HG03066 (cell line): ENCODE measurements around the gene PPP2R5C.
A peak's percentile ranks its signal among the peaks of the same experiment; 100 is the strongest.
"Not testable (repeated sequence)": the region's sequence is repeated elsewhere in the genome, so short reads cannot be mapped to it uniquely, and the experiment has no call there.

Experiments
- ATAC-seq: cut with Tn5 transposase; IDR thresholded peaks from one replicate; pipeline ENCODE4 v1.9.1; 2021; ENCODE audit warnings: low read depth; ENCODE audit not compliant: unreplicated experiment

The PPP2R5C gene

DNA sequence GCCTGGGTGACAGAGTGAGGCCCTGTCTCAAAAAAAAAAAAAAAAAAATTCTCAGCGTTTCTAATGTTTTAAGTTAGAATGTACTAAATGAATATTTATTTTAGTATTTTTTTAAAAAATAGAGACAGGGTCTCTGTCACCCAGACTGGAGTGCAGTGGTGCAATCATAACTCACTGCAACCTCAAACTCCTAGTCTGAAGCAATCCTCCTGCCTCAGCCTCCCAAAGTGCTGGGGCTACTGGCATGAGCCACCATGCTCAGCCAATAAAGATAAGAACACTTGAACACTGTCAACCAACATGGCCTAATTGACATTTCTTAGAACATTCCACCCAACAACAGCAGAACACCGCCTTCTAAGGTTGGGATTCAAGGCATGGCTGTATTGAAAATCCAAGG, 197.8 kb downstream of the PPP2R5C start:
- no peak for ATAC-seq

DNA sequence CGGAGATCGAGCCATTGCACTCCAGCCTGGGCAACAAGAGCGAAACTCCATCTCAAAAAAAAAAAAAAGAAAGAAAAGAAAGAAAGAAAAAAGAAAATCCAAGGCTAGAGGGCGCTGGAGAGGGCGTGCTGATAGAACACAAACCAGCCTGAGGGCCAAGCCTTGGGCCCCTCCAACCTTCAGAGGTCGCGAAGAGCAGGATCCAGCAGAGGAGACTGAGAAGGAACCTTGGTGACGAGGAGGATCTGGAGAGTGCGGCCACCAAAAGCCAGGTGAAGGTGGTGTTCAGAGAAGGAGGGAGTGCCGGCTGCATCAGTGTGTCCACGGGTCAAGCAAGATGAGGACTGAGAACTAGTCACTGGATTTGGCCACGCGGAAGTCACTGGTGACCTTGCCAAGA, 198.7 kb downstream of the PPP2R5C start:
- no peak for ATAC-seq

DNA sequence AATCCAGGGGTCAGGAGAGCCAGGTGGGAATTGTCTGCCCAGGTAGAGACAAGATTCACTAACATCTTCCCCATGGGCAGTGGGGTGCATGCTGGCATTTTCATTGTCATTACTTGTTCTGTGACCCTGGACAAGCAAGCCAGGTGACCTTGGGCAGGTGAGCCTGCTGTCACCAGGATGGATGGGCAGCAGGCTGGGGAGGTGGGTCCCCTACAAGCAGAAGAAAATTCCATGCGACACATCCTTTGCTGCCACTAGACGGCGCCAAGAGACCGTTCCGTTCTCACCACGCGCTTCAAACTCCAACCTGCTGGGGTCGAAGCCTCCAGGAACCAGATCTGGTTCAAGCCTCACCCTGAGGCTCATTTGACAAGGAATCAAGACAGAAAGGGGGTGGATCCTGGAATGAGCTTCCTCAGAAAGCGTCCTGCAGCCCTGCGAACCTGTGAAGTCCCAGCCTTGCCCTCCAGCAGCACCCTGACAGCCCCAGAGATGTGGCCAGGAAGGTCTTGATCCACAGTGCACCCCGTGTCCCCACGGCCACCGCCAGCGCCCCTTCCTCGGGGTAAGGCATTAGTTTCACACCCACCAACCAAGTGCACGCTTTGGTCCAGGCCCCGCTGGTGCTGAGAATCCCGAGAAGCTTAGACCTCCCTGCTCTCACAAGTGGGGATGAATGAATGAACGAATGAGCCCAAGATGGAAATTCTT, 199.7 kb downstream of the PPP2R5C start:
- ATAC-seq = no peak

DNA sequence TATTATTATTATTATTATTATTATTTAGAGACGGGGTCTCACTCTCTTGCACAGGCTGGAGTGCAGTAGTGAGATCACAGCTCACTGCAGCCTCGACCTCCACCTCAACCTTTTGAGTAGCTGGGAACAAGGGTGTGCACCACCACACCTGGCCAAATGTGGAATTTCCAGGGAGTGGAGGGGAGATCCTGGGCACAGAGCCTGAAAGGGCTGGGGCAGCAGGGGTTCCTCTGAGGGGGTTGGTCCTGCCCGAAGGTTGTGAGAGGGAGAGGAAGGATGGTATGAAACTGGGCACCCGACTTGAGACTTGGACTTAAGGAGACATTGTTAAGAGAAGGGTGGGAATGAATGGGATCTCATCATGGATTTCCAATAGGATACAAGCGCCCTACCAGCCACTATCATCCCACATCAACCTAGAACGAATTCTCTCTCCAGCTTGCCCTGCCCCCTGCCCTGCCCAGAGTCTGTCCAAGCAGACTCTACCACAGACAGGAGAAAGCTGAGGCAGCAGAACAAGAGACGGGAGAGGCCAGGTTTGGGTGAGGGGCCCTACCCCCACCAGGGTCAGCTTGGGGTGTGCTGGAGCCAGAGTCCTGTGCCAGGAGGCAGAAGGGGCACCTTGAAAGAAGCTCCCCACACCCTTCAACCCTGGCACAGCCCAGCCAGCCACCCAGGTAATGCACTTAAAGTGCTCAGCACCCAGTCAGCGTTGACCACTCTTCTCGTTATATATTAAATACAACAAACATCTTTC, 200.4 kb downstream of the PPP2R5C start:
- no peak for ATAC-seq

DNA sequence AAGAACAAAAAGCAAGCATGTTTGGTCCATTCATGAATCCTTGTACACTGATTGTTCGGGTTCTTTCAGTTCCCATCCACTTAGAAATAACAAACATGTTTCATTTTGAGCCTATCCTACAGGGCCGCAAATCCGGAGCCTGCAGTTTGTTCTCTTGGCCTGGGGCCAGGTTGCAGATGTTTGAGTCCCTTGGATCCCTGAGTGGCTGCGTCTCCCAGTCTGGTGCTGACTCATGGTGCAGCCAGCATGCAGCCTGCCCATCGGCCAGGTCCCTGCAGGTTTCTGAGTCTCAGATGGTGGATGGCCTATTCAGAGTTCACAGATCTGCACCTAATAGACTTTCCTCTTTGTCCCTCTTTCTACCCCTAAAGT, 201.0 kb downstream of the PPP2R5C start:
- ATAC-seq = no peak

DNA sequence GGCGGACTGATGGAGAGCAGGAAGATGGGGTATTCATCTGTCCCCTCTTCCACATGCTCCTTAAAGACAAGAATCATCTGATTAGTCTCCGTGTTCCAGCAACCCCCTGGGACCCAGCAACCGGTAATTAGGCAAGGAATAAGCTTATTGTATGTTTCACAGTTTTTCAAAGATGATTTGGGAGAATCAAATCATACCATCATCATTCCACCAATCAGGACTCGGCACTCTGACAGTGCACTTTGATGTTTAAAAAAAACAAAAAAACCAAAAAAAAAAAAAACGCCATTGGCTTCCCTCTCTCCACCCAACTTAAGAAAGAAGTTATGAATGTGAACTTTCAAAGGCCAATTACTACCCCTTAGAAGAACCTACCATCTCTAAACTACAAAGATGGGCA, 201.5 kb downstream of the PPP2R5C start:
- no peak for ATAC-seq

DNA sequence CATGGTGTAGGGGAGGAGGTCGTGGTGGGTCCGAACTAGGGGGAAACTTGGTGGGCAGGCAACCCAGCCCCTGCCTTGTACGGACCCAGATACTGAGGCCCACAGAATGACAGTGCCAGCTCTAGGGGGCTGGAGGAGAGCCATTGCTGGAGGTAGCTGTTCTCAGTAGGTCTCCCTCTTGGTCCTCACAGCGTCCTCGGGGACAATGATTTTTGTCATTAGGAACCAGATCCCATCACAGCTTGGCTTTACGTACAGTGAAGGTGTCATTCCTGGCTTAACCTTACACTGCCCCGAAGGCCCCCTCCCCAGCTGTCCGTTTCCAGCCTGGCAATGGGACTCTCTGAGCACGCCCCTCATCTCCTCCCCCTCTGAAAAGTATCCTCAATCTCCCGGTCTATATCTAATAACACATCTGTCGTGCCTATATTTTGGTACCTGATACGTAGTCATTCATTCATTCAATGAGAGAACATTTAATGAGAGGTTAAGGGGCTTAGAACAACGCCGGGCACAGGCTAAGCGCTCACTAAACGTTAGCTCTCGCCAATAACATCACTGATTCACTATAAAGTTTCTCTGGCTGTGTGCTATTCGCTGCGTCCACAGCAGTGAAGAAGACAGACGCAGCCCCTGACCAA, 202.3 kb downstream of the PPP2R5C start:
- ATAC-seq = no peak

DNA sequence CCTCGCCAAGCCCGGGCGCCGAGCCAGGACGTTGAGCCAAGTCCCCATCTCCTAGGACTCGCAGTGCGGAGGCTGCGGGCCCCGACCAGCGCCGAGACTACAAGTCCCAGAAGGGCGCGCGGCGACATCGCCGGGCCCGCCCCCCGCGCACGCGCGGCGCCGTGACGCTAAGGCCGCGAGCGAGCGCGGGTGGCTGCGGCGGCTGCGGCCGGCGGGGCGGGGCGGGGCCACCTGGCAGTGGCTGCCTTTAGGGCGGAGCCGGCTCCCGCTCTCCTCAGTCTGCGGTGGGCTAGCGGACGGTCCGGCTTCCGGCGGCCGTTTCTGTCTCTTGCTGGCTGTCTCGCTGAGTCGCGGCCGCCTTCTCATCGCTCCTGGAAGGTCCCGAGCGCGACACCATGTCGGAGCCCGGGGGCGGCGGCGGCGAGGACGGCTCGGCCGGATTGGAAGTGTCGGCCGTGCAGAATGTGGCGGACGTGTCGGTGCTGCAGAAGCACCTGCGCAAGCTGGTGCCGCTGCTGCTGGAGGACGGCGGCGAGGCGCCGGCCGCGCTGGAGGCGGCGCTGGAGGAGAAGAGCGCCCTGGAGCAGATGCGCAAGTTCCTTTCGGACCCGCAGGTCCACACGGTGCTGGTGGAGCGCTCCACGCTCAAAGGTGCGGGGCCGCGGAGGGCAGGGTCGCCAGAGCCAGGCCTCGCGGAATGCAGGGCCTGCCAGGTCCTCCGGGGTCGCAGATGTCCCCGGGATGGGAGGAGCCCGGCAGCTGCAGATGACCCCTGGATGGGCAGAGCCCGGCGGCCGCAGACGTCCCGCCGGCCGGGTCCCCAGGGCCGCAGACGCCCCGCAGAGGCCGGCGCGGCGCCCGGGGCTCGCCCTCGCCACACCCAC, 203.0 kb downstream of the PPP2R5C start, which contains the start of gene DYNC1H1:
Gene DYNC1H1 (plus strand): TSS at position 277 of the 884 bp plus-strand sequence. CDS start 119 bp downstream, at position 396.
- ATAC-seq = peak; percentile 79

DNA sequence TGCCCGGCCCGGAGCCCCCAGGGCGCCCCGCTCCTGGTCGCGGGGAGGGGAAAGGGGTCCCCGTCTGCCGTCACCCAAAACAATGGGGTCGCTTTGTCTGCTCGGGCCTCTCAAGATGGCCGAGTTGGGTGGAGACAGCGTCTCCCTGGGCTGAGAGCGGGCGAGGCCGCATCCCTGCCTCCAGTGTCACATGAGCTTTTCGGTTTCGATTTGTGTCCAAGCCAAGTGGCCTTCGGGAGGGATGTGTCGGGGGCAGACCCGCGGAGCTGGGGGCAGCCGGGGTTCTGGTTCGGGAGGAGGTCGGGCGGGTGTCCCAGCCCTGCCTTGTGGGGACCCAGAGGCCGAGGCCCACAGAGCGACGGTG, 203.7 kb downstream of the PPP2R5C start:
- ATAC-seq = peak; percentile 42

DNA sequence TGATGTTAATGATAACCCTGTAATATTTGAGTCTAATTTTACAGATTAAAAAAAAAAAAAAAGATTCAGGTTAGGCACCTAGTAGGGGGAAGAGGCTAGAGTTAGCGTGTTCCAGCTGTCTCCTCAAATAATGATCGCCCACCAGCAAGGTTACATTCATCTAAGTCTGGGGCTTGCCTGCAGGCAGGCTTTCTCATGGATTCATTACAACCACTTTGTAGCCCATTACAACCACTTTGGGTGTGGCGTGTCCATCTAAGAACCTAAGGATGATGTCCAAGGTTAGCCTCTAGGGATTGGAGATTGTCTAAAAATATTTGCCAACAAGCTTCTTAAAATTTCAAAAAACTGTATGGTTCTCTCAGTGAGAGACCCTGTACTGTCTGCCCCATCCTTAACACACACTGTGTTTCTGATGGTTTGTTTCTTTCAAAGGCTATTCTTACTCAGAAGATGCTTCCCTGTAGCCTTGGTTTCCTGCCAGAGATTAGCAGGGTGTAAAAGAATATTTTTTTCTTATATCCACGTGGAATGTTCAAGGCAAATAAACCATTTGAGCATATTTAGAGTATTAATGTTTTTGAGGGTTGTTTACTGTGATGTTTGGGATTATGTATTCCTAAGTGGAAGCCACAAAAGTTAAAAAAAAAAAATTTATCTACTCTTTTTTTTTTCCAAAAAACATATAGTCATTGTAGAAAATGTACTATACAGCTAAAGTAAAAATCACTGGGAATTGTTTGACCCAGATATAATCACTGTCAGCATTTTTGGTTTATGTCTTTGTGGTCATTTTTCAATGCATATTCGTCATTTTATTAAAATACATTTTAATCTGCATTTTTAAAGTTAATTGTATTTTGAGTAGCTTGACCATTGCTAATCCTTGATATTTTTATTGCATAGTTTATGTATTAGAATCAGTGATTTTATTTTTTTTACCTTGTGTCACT, 204.5 kb downstream of the PPP2R5C start:
- no peak for ATAC-seq

DNA sequence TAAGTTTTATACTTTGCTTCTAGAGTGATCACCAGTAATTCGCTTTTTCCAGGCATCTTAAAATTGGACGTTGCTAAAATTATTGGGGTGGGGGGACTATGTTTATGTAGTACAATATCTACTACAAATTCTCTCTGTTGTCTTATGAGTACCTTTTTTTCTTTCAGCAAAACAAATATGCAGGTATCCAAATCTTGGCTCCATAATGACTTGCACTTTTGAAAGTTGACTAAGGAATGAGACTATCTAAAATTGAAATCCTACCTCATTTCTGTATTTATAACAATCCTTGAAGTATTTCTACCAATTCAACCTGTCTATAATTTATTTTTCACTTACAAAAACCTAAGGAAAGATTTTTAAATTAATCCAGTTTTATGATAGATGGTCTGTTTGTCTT, 205.2 kb downstream of the PPP2R5C start:
- no peak for ATAC-seq

DNA sequence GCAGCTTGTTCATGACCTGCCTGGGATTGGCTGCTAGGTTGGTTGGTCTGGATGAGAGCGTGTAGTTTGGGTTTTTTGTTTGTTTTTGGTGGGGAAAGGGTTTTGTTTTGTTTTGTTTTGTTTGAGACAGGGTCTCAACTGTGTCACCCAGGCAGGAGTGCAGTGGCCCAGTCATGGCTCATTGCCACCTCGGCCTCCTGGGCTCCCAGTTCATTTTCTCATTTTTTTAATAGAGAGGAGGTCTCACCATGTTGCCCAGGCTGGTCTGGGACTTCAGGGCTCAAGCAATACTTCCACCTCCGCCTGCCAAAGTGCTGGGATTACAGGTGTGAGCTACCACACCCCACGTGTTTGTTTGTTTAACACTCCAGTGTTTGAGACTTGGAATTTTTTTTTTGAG, 206.7 kb downstream of the PPP2R5C start:
- no peak for ATAC-seq

DNA sequence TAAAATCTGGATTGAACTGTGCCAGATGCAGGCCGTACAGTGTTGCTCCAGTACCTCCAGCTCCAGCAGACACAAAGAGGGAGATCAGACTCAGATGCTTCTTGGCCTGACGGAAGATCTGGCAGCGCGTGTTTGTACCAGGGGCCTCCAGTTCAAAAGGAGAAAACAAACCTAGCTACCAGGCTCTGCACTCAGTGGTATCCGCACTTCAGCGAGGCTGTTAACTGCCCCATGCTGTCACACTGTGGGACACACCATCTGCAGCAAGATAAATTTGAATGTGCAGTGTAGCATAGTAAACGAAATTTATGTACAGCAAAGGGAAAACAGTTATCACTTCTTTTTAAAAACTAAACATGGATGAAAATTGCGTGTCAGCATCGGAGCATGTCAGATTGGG, 208.0 kb downstream of the PPP2R5C start:
- ATAC-seq = no peak

DNA sequence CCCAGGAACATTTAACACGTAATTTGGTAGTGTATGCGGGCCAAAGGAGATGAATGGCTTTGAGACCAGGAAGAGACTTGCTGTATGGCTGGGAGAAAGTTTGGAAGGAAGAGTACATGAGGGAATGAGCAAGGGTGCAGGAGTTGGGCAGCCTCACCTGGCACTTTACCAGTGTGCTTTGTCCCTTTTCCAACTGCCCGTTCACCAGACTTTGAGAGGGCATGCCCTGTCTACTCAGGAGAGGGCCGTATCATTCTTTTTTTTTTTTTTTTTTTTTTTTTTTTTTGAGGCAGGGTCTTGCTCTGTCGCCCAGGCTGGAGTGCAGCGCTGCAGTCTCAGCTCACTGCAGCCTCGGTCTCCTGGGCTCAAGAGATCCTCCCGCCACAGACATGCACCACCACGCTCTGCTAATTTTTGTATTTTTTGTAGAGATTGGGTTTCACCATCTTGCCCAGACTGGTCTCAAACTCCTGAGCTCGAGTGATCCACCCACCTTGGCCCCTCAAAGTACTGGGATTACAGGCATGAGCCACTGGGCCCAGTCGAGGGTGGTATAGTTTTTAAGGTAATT, 209.4 kb downstream of the PPP2R5C start:
- no peak for ATAC-seq

DNA sequence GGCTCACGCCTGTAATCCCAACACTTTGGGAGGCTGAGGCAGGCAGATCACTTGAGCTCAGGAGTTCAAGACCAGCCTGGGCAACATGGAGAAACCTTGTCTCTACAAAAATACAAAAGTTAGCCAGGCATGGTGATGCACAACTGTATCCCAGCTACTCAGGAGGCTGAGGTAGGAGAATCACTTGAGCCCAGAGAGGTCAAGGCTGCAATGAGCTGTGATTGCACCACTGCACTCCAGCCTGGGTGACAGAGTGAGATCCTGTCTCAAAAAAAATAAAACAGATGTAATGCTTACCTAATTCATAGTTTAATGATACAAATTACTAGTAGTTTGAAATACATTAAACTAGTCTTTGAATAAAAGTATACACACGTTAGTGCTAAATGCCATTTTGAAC, 209.9 kb downstream of the PPP2R5C start:
- ATAC-seq = not testable (repeated sequence)

DNA sequence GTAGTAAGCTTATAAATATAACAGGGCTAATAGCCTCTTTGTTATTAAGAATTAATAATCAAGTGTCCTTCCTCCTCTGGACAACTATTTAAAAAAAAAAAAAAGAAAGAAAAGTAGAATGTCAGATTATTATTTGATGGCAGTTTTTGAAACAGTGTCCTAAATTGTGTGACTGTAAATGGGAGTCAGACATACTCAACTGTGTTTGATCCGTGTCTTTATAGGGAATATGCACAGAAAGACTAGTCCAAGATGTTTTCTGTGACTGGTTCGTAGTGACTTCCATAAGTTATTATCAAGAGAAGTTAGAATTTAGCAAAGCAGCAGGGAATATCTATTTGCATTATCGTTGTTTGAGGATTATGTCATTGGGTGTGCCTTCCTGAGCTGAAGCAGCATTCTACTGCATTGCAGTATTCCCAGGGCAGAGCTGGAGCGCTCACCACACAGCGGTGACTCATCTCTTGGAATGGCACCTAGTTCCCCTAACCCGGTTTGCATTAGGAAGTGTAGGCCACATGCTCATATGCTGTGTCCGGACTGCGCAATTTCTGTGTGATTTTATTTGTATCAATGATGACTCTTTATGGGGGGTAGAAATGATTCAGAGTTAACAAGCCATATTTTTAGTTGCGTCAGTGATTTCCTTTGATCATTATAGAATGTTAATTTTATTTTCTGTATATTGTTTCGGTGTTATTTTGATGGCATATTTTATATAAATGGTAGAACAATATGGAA, 210.8 kb downstream of the PPP2R5C start:
- ATAC-seq = no peak

DNA sequence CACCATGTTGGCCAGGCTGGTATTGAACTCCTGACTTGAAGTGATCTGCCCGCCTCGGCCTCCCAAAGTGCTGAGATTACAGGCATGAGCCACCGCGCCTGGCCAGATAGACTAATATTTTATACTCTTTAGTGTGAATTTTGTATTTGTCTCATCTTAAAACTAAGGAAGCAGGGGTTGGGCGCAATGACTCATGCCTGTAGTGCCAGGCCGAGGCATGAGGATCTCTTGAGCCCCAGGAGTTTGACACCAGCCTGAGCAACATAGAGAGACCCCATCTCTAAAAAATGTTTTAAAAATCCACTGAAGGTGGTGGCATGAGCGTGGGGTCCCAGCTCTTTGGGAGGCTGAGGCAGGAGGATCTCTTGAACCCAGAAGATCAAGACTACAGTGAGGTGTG, 211.8 kb downstream of the PPP2R5C start:
- ATAC-seq = no peak

DNA sequence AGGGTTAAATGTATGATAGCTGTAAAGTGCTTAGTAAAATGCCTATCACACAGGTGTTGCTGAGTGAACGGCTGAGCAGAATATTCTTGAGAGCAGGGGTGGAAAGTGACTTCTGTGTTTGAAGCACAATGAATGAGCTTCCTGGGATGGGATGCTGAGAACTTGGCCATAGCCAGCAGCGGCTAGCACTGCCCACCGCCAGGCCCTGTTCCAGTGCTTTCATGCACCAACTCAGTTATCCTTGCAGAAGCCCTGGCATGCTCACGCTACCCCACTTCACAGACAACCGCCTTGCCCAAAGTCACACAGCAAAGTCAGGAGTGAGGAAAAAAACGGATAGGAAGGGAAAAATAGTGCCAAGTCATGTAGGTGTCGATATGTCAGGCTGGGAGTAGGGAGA, 213.7 kb downstream of the PPP2R5C start:
- ATAC-seq = no peak
